GM18873 (cell line): ENCODE results near the gene GET3.
"Not testable (repeated sequence)": the region's sequence is repeated elsewhere in the genome, so short reads cannot be mapped to it uniquely, and the experiment has no call there.

Source experiments
- ATAC-seq: cut with Tn5 transposase; IDR thresholded peaks from one replicate; pipeline ENCODE4 v1.9.1; 2021; ENCODE audit warnings: mild to moderate bottlenecking, moderate library complexity, moderate number of reproducible peaks; ENCODE audit not compliant: unreplicated experiment, low FRiP score

GET3 gene

GRCh38 chr19:12715102-12715501 is 22.2 kb upstream of the GET3 start:
- ATAC-seq: no peak

- no peak for ATAC-seq
Observed at GRCh38 chr19:12715929-12716328, 21.4 kb upstream of the GET3 start.

- no peak for ATAC-seq
Observed at GRCh38 chr19:12720296-12720695, 17.0 kb upstream of the GET3 start.

- ATAC-seq: no peak
Observed at GRCh38 chr19:12720851-12721655, 16.2 kb upstream of the GET3 start.

GRCh38 chr19:12721656-12722565 is 15.4 kb upstream of the GET3 start:
- ATAC-seq: peak; percentile 6

GRCh38 chr19:12722566-12723380 is 14.5 kb upstream of the GET3 start:
- peak; percentile 68 for ATAC-seq

- ATAC-seq: no peak
Observed at GRCh38 chr19:12723381-12723640, 14.0 kb upstream of the GET3 start.

- no peak for ATAC-seq
Observed at GRCh38 chr19:12723641-12724426, 13.5 kb upstream of the GET3 start, which contains the start of gene TNPO2. Gene TNPO2, minus strand, starts transcription at chr19:12723932. Its CDS starts 2,955 bp downstream, at chr19:12720977.

- not testable (repeated sequence) for ATAC-seq
Observed at GRCh38 chr19:12725612-12726011, 11.7 kb upstream of the GET3 start.

GRCh38 chr19:12726988-12727316 is 10.3 kb upstream of the GET3 start:
- ATAC-seq: no peak

- no peak for ATAC-seq
Observed at GRCh38 chr19:12727745-12728433, 9.4 kb upstream of the GET3 start.

- no peak for ATAC-seq
Observed at GRCh38 chr19:12730064-12730463, 7.2 kb upstream of the GET3 start.

GRCh38 chr19:12731337-12731736 is 6.0 kb upstream of the GET3 start:
- ATAC-seq: no peak

GRCh38 chr19:12733369-12734214 is 3.7 kb upstream of the GET3 start:
- ATAC-seq: no peak

- no peak for ATAC-seq
Observed at GRCh38 chr19:12737835-12738351, 596 bp downstream of the GET3 start.

GRCh38 chr19:12745166-12745897 is 8.0 kb downstream of the GET3 start:
- ATAC-seq: no peak

GRCh38 chr19:12748489-12748888 is 11.2 kb downstream of the GET3 start:
- no peak for ATAC-seq
